KOPT-K1 (cell line): ENCODE data around the gene PSMG4.
"Not testable (repeated sequence)": the region's sequence is repeated elsewhere in the genome, so short reads cannot be mapped to it uniquely, and the experiment has no call there.

Source experiments
- H3K27ac ChIP-seq: fragments of 200-600 bp; sonication (generic); 2 replicates; pipeline ENCODE4 v1.5.1; 2016; ENCODE audit warnings: antibody characterized with exemption, mild to moderate bottlenecking, low read depth, low read length; ENCODE audit not compliant: poor library complexity, severe bottlenecking
- H3K36me3 ChIP-seq: fragments of 200-600 bp; sonication (generic); 2 replicates; pipeline ENCODE4 v1.5.1; 2017; ENCODE audit warnings: antibody characterized with exemption, mild to moderate bottlenecking, low read length, moderate library complexity; ENCODE audit not compliant: insufficient read depth
- H3K9me3 ChIP-seq: fragments of 200-600 bp; sonication (generic); 2 replicates; pipeline ENCODE4 v1.5.1; 2017; ENCODE audit warnings: antibody characterized with exemption, low read length, mild to moderate bottlenecking; ENCODE audit not compliant: insufficient read depth, poor library complexity, severe bottlenecking

PSMG4 gene

DNA sequence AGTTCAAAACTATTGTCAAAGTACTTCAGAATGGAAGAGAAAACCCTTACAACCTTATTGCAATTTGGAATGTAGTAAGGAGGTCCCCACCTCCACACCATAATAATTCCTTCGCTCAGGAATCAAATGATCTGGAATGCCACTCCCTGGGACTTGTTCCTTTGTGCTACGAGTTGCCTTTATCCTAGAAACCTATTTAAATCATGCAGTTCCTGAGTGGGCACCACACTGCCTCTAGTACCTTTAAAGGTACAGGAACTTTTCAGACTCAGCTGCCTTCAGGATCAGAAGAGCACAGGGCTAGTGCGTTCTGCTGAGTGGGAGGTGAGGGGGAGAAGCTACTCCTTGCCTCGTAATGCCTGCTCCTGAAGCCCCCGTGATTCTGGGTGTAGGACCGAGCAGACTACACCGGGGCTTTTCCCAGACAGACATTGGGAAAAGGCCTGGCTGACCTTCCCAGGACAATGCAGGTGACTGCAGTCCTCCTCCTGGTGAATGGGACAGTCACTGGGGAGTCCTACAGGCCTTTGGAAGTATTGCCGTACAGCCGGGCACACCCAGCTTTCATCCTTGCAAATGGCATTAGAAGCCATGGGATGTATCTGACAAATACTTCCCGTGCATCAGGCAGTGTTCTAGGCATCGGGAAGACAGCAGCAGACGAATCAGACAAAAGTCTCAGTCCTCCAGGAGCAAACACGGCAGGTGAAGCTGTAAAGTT, 19.5 kb upstream of the PSMG4 start:
- no peaks in the 10 kb centered on the region for H3K9me3 ChIP-seq
- H3K36me3 ChIP-seq, result no peaks in the 10 kb centered on the region
- no peak overlapping the region for H3K27ac ChIP-seq

DNA sequence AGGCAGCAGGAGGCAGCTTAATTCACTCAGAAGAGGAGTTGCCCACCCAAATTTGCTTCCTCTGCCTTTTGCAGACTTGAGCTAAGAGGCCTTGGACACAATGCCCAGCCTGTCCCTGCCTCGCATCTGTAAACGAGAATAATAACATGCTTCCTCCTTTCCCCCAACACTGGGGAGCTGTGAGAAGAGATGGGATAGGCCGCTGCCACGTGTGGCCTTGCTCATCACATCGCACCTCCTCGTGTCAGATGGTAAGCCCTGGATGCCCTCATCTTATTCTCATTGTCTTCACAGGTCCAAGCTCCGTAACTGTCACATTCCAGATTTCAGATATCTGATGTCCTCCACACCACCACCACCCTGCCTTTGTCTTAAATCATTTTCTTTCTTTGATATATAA, 18.2 kb upstream of the PSMG4 start:
- H3K27ac ChIP-seq, result no peak overlapping the region
- no peaks in the 10 kb centered on the region for H3K9me3 ChIP-seq
- no peaks in the 10 kb centered on the region for H3K36me3 ChIP-seq

DNA sequence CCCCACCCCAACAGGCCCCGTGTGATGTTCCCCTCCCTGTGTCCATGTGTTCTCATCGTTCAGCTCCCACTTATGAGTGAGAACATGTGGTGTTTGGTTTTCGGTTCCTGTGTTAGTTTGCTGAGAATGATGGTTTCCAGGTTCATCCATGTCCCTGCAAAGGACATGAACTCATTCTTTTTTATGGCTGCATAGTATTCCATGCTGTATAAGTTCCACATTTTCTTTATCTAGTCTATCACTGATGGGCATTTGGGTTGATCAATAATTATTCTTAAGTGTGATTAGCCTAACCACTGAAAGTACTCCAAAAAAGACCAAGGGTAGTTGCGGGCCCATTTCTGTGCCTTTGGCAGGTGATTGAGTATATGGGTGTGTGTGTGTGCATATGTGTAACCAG, 17.0 kb upstream of the PSMG4 start:
- not testable (repeated sequence) for H3K36me3 ChIP-seq, H3K9me3 ChIP-seq, H3K27ac ChIP-seq

- Histone ChIP-seq H3K9me3 (no peaks in the 10 kb centered on the region), H3K36me3 (no peaks in the 10 kb centered on the region)
These were observed 16.0 kb upstream of the PSMG4 start for GRCh38 chr6:3242768-3243167.

GRCh38 chr6:3244003-3244831, 14.5 kb upstream of the PSMG4 start:
- no peaks in the 10 kb centered on the region for H3K9me3 ChIP-seq
- no peak overlapping the region for H3K27ac ChIP-seq
- no peaks in the 10 kb centered on the region for H3K36me3 ChIP-seq

More at GRCh38 chr6:3242768-3243167, 16.0 kb upstream of the PSMG4 start:
- H3K27ac ChIP-seq, result no peak overlapping the region

- not testable (repeated sequence) for H3K27ac ChIP-seq, H3K9me3 ChIP-seq, H3K36me3 ChIP-seq
These were observed 13.9 kb upstream of the PSMG4 start for GRCh38 chr6:3244832-3245161.

DNA sequence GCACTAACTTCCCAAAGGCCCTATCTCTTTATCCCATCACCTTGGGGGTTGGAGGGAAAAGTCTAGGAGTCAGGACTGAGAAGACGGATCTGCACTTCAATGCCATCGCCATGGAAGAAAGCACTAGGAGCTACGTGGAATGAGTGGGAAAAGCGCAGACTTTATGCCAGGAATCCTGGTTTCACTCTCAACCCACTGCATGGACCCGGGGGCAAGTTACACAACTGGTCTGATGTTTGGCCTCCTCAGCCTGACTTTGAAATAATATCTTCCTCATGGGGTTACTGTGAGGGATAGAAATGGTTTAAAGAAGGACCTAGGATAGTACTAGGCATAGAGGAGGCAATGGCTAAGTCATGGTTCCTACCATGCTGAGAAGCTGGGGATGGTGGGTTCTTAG, 13.5 kb upstream of the PSMG4 start:
- H3K9me3 ChIP-seq, result no peaks in the 10 kb centered on the region
- no peak overlapping the region for H3K27ac ChIP-seq
- H3K36me3 ChIP-seq, result no peaks in the 10 kb centered on the region

- Histone ChIP-seq H3K36me3 (no peaks in the 10 kb centered on the region), H3K27ac (no peak overlapping the region), H3K9me3 (no peaks in the 10 kb centered on the region)
These were observed 11.2 kb upstream of the PSMG4 start for GRCh38 chr6:3247255-3248146.

DNA sequence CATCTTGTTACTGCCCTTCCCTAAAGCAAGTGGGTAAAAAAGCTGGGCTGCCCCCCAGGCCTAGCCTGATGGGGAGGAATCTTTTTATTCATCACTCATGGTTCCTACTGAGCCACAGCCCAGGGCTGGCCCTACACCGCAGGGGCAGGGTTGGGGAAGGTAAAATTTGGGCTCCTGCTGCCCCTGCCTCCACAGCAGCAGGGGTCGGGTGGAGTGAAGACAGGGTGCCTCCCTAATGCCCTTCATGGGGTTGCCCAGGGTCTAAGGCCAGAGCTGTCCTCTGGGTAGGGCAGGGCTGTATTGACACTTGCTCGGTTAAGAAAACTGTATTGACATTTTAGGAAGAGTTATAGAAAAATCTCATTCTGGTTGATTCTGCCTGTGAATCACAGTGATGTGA, 8.9 kb upstream of the PSMG4 start:
- Histone ChIP-seq H3K36me3 (no peaks in the 10 kb centered on the region), H3K9me3 (peaks cover 4% of the 10 kb centered on the region), H3K27ac (no peak overlapping the region)

GRCh38 chr6:3250231-3250675, 8.5 kb upstream of the PSMG4 start:
- peaks cover 4% of the 10 kb centered on the region for H3K9me3 ChIP-seq
- no peaks in the 10 kb centered on the region for H3K36me3 ChIP-seq
- no peak overlapping the region for H3K27ac ChIP-seq

DNA sequence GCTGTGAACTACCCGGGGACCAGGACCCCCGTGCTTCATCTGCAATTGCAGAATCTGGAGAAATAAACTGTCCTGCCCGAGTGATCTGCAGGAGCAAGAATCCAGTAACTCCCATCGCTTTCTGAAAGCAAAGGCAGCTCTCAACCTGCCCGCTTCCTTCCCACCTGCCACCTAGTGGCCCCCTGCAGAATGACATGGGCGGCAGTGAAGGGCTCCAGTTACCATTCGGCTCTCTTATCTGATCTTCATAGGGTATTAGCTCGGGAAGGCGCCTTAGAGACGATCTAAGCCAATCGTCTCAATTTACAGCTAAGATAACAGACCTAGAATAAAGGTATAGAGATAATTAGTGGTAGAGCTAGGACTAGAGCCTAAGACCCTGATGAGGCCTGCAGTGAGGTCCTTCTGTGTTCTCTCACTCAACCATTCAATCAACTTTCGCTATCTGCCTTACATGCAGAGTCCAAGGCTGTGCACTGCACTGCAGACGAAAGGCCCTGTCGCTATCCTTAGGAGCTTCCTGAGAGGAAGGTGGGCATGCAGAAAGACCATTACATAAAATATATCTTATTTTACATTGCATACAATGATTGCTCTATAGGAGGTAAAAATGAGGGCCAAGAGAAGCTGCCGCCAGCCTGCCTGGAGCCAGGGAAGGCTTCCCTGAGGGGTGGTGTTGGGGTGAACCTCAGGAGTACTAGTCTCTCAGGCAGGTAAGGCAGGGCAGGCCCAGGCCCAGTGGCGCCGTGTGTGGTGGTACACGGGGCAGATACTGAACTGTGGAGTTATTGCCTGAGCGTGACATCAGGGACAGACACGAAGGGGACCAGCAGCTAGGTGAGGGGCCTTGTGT, 7.1 kb upstream of the PSMG4 start:
- Histone ChIP-seq H3K36me3 (no peaks in the 10 kb centered on the region), H3K9me3 (peaks cover 4% of the 10 kb centered on the region), H3K27ac (no peak overlapping the region)

DNA sequence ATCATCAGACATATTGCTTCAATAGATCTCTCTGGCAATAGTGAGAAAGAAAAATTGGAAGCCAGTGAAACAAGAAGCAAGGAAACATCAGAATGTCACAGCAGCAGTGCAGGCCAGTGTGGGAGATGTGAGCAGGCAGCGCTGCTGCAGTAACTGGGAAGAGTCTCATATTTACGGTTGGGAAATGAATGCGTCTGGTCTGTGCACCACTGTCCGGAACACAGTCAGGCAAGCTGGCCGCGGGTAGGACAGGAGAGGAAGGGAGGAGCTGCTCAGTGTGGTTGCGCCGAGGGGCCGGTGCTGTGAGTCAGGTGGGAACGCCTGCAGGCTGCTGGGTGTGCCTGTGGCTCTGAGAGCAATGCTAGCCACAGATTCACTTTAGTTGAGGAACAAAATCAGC, 6.4 kb upstream of the PSMG4 start:
- no peak overlapping the region for H3K27ac ChIP-seq
- peaks cover 4% of the 10 kb centered on the region for H3K9me3 ChIP-seq
- H3K36me3 ChIP-seq, result no peaks in the 10 kb centered on the region

DNA sequence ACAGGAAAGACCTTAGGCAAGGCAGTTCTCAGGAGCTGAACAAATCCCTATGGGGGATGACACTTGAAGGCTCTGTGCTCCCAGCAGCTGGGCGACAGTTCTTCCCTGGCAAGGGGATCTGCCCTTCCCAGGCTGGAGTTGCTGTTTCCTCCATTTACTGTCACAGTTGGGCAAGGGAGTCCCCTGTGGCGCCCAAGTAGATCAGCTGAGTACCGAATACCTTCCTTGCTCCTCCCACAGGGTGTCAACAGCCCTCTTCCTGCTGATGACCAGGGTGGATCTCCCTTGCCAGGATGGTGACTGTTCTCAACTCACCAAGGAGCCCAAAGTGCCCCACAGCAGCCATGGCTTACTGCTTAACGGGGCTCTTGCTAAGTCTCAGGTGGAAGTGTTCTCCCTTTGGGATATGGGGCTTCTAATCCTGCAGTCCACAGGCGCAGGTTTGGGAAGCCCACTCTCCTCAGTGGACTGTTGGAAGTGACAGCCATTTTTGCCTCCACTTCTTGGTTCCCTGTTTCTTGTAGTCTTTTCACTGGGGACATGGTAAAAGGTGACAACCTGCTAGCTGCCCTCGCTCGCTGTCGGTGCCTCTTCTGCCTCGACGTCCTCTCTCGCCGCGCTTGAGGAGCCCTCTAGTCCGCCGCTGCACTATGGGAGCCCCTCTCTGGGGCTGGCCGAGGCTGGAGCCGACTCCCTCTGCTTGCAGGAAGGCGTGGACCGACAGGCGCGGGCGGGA, 5.7 kb upstream of the PSMG4 start:
- peaks cover 4% of the 10 kb centered on the region for H3K9me3 ChIP-seq
- no peaks in the 10 kb centered on the region for H3K36me3 ChIP-seq
- H3K27ac ChIP-seq, result no peak overlapping the region

DNA sequence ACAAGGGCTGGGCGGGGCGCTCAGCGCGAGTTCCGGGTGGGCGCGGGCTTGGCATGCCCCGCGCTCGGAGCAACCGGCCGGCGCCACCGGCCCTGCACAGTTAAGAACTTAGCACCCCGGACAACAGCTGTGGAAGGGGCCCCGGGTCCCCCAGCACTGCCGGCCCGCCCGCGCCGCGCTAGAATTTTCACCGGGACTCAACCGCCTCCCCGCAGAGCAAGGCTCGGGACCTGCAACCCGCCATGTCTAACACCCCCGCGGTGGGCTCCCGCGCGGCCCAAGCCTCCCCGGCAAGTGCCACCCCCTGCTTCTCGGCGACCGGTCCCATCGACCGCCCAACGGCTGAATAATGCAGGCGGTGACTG, 5.2 kb upstream of the PSMG4 start:
- Histone ChIP-seq H3K36me3 (no peaks in the 10 kb centered on the region), H3K27ac (no peak overlapping the region), H3K9me3 (peaks cover 4% of the 10 kb centered on the region)
